T-helper 17 cell (primary cell): ENCODE data around the gene HSPA12A. TPM values are rescaled to one million over a fixed set of nuclear protein-coding genes. Genes with fewer than 3 reads are reported as not detected.

Experiments used
- ATAC-seq: fragments of 150-1000 bp; cut with Tn5 transposase; 2 replicates; pipeline ENCODE4 v1.10.0; 2021; ENCODE audit warnings: mild to moderate bottlenecking, moderate library complexity
- DNase-seq, 3 donors: peaks; one replicate each; pipeline versions ENCODE4 v3.0.0 to v3.0.0-alpha.2; 2020 to 2021
- H3K9me3 ChIP-seq: one replicate; pipeline ENCODE4 v1.7.0; 2013; ENCODE audit warnings: low read length, mild to moderate bottlenecking; ENCODE audit not compliant: control insufficient read depth, poor library complexity, severe bottlenecking
- H3K27ac Mint-ChIP-seq: one replicate; pipeline ENCODE4 v1.8.0; 2022; ENCODE audit warnings: mild to moderate bottlenecking, moderate library complexity, mixed read lengths
- H3K27me3 Mint-ChIP-seq: one replicate; pipeline ENCODE4 v1.8.0; 2022; ENCODE audit warnings: mixed read lengths
- H3K36me3 Mint-ChIP-seq: one replicate; pipeline ENCODE4 v1.8.0; 2022; ENCODE audit warnings: low read depth, mixed read lengths
- H3K4me1 Mint-ChIP-seq: one replicate; pipeline ENCODE4 v1.8.0; 2022; ENCODE audit warnings: mild to moderate bottlenecking, mixed read lengths
- H3K4me3 Mint-ChIP-seq: one replicate; pipeline ENCODE4 v1.8.0; 2022; ENCODE audit warnings: mild to moderate bottlenecking, moderate library complexity, mixed read lengths
- total RNA-seq, 4 donors: library from RNA in 2 of 4; stranded (reverse) in 2 of 4; gene quantifications; one replicate each; pipeline ENCODE4 v1.2.3 and lab custom pipeline; 2022 to 2026

Gene HSPA12A
- total RNA-seq, 2 donors from 2014 or later = 0.37 to 0.62 TPM

DNA sequence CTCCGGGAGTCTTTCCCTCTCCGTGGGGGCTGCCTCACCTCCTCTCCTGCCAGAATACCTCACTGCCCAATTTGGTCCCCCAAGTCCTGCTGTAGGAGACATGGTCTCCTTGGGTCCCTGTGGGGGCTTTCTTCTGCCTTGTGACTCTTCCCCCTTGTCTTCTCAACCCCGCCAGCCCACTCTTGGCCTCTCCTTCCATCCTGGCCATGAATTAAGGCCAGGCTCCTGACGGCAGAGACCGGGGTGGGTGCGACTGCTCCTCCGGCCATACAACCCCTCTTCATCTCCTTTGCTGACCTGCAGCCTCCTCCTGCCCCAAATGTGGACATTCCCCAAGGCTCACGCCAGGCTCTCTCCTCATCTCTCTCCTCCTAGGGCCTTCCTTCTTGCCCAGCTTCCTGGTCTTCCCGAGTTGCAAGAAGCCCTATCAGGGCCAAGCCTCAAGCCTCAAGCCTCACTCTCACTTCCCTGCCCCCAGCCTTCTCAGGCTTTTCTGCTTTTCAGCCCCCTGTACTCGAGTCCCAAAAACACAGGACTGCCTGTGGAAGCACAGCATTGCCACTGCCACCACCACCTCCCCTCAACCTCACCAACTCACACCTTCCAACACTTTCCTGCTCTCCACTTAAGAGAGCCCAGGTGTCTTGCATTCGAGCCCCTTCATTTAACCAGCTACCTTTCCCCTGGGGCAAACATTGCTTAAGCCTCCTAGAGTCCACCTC lies 120.3 kb downstream of the HSPA12A start:
- no peak overlapping the region for H3K4me3 Mint-ChIP-seq
- no peak for DNase-seq
- H3K27ac Mint-ChIP-seq = no peak overlapping the region
- no peaks in the 10 kb centered on the region for H3K9me3 ChIP-seq
- ATAC-seq = no peak
- peaks cover 47% of the 10 kb centered on the region for H3K27me3 Mint-ChIP-seq
- peaks cover 2% of the 10 kb centered on the region for H3K36me3 Mint-ChIP-seq
- no peaks in the 10 kb centered on the region for H3K4me1 Mint-ChIP-seq

DNA sequence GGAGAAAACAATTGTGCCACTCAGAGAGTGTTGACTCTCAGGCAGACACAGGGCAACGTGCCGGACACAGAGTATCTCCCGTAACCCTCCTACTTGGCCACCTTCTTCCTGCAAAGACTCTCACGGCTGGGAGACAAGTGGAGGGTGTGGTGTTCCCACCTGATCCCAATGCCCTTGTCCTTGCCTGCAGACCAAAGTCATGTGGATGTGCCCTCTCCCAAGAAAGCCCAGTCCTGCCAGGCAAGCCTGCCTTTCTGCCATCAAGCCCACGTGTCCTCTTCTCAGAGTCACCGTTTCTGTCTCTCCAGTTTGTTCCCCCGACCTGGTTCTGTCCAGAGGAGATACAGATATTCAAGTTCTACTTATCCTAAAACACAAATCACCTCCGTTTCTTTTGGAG lies 120.9 kb downstream of the HSPA12A start:
- Mint-ChIP-seq H3K27ac (no peak overlapping the region), H3K36me3 (peaks cover 2% of the 10 kb centered on the region), H3K4me1 (no peaks in the 10 kb centered on the region), H3K27me3 (peaks cover 41% of the 10 kb centered on the region), H3K4me3 (no peak overlapping the region)
- DNase-seq (no peak), ATAC-seq (no peak)
- no peaks in the 10 kb centered on the region for H3K9me3 ChIP-seq

Other genes with a start within 250 kb of the HSPA12A start
- not detected for gene PNLIP, start 196.6 kb downstream of the HSPA12A start, total RNA-seq
- gene PNLIPRP1, start 151.6 kb downstream of the HSPA12A start, total RNA-seq = not detected
- gene PNLIPRP2, start 121.6 kb downstream of the HSPA12A start, total RNA-seq = not detected
- not detected for gene ENO4, start 106.9 kb upstream of the HSPA12A start, total RNA-seq